Stimulated activated CD4-positive, alpha-beta T cell treated with anti-CD3 and anti-CD28 coated beads, TNF-alpha, amount 100 ng/mL, for 4 hours (primary cell): ENCODE data around the gene SPOCK1.

ENCODE experiments used
- DNase-seq, 3 experiments: peaks; one replicate each; pipeline ENCODE4 v3.0.0-alpha.2; 2020; ENCODE audit warnings: low read depth in 3 of 3

Gene SPOCK1

GRCh38 chr5:137361280-137361679 is 137.8 kb downstream of the SPOCK1 start:
- no peak for DNase-seq

- DNase-seq = no peak
Observed at GRCh38 chr5:137360607-137361006, 138.5 kb downstream of the SPOCK1 start.

- DNase-seq = no peak
Observed at GRCh38 chr5:137359941-137360340, 139.2 kb downstream of the SPOCK1 start.

- no peak for DNase-seq
Observed at GRCh38 chr5:137357436-137357835, 141.7 kb downstream of the SPOCK1 start.

GRCh38 chr5:137356127-137356526 is 143.0 kb downstream of the SPOCK1 start:
- no peak for DNase-seq

- DNase-seq = no peak
Observed at GRCh38 chr5:137355708-137356107, 143.4 kb downstream of the SPOCK1 start.

- no peak for DNase-seq
Observed at GRCh38 chr5:137352095-137352494, 147.0 kb downstream of the SPOCK1 start.

GRCh38 chr5:137350791-137351190 is 148.3 kb downstream of the SPOCK1 start:
- DNase-seq = no peak

GRCh38 chr5:137348759-137349158 is 150.4 kb downstream of the SPOCK1 start:
- DNase-seq = no peak

- no peak for DNase-seq
Observed at GRCh38 chr5:137347865-137348264, 151.3 kb downstream of the SPOCK1 start.

- no peak for DNase-seq
Observed at GRCh38 chr5:137346281-137346680, 152.8 kb downstream of the SPOCK1 start.

GRCh38 chr5:137345396-137345795 is 153.7 kb downstream of the SPOCK1 start:
- no peak for DNase-seq

- no peak for DNase-seq
Observed at GRCh38 chr5:137344723-137345322, 154.3 kb downstream of the SPOCK1 start.

- DNase-seq = no peak
Observed at GRCh38 chr5:137344021-137344420, 155.1 kb downstream of the SPOCK1 start.

- DNase-seq = no peak
Observed at GRCh38 chr5:137342764-137343163, 156.4 kb downstream of the SPOCK1 start.

GRCh38 chr5:137341831-137342230 is 157.3 kb downstream of the SPOCK1 start:
- no peak for DNase-seq

- no peak for DNase-seq
Observed at GRCh38 chr5:137340881-137341280, 158.2 kb downstream of the SPOCK1 start.

GRCh38 chr5:137336565-137337120 is 162.5 kb downstream of the SPOCK1 start:
- DNase-seq = no peak

GRCh38 chr5:137336161-137336560 is 163.0 kb downstream of the SPOCK1 start:
- DNase-seq = no peak

- DNase-seq = no peak
Observed at GRCh38 chr5:137335493-137335892, 163.6 kb downstream of the SPOCK1 start.

- DNase-seq = no peak
Observed at GRCh38 chr5:137333928-137334327, 165.2 kb downstream of the SPOCK1 start.

GRCh38 chr5:137333475-137333874 is 165.7 kb downstream of the SPOCK1 start:
- DNase-seq = no peak

GRCh38 chr5:137332296-137332695 is 166.8 kb downstream of the SPOCK1 start:
- DNase-seq = no peak
